Loucy (cell line): ENCODE data around the gene ZNF592.

Source experiments
- H2AFZ ChIP-seq: fragments of 200-600 bp; sonication (generic); 2 replicates; pipeline ENCODE4 v1.6.0; 2016; ENCODE audit warnings: antibody characterized with exemption, mild to moderate bottlenecking, low read length, moderate library complexity
- H3F3A ChIP-seq: fragments of 200-600 bp; 2 replicates; pipeline ENCODE4 v1.6.0; 2016; ENCODE audit warnings: antibody characterized with exemption, low read depth, mild to moderate bottlenecking
- H3K27me3 ChIP-seq: fragments of 200-600 bp; sonication (generic); 2 replicates; pipeline ENCODE4 v1.6.1; 2014; ENCODE audit warnings: low read length, mild to moderate bottlenecking; ENCODE audit not compliant: insufficient read depth, poor library complexity, severe bottlenecking
- H3K36me3 ChIP-seq: fragments of 200-600 bp; sonication (generic); 2 replicates; pipeline ENCODE4 v1.6.1; 2016; ENCODE audit warnings: low read length; ENCODE audit not compliant: insufficient read depth
- H3K4me1 ChIP-seq: fragments of 200-600 bp; sonication (generic); 2 replicates; pipeline ENCODE4 v1.5.1; 2014; ENCODE audit warnings: low read length, mild to moderate bottlenecking; ENCODE audit not compliant: insufficient read depth, poor library complexity, severe bottlenecking
- H3K4me2 ChIP-seq: fragments of 200-600 bp; sonication (generic); 2 replicates; pipeline ENCODE4 v1.6.0; 2014; ENCODE audit warnings: antibody characterized with exemption, low read length, low read depth, mild to moderate bottlenecking; ENCODE audit not compliant: poor library complexity, severe bottlenecking
- H3K4me3 ChIP-seq: fragments of 200-600 bp; sonication (generic); 2 replicates; pipeline ENCODE4 v1.5.1; 2014; ENCODE audit warnings: low read length, mild to moderate bottlenecking, mixed read lengths; ENCODE audit not compliant: poor library complexity, severe bottlenecking
- H3K79me2 ChIP-seq: fragments of 200-600 bp; sonication (generic); 2 replicates; pipeline ENCODE4 v1.6.1; 2014; ENCODE audit warnings: low read length; ENCODE audit not compliant: insufficient read depth
- H3K9ac ChIP-seq: fragments of 200-600 bp; sonication (generic); 2 replicates; pipeline ENCODE4 v1.6.0; 2014; ENCODE audit warnings: mild to moderate bottlenecking, low read depth, low read length, moderate library complexity; ENCODE audit not compliant: poor library complexity, severe bottlenecking
- H3K9me2 ChIP-seq: fragments of 200-600 bp; sonication (generic); replicated peaks from 2 replicates; pipeline ENCODE4 v1.6.1; 2016; ENCODE audit warnings: low read depth, low read length, mixed read lengths
- H3K9me3 ChIP-seq: fragments of 200-600 bp; sonication (generic); 2 replicates; pipeline ENCODE4 v1.6.1; 2014; ENCODE audit warnings: mild to moderate bottlenecking, antibody characterized with exemption, low read length, low read depth; ENCODE audit not compliant: insufficient read depth
- H4K20me1 ChIP-seq: fragments of 200-600 bp; sonication (generic); 2 replicates; pipeline ENCODE4 v1.6.0; 2014; ENCODE audit warnings: antibody characterized with exemption, low read length, mild to moderate bottlenecking; ENCODE audit not compliant: insufficient read depth, poor library complexity, severe bottlenecking
- EZH2phosphoT487 ChIP-seq: fragments of 200-600 bp; IDR thresholded peaks from 2 replicates; pipeline ENCODE4 v1.6.1; 2018; ENCODE audit warnings: antibody characterized with exemption, mild to moderate bottlenecking, moderate library complexity, borderline replicate concordance
- TF ChIP-seq, protein P1 (sequence below): fragments of 200-600 bp; sonication (generic); conservative IDR thresholded peaks from 2 replicates; pipeline ENCODE4 v1.5.1; 2014; ENCODE audit warnings: mild to moderate bottlenecking, antibody characterized with exemption, low read length

ZNF592 gene

DNA sequence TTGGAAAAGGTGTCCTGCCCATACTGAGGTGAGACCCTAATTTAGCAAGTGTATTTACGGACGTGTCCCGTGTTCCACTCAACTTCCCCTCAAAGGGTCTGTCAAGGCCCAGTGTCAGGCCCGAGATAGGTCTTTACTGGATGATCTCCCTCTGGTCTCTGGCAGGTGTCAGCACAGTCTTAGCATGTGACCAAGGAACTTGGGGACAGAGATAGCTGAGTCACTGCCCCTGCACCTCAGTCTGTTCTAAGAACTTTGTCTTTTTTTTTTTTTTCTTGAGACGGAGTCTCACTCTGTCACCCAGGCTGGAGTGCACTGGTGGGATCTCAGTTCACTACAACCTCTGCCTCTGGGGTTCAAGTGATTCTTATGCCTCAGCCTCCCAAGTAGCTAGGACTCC is 36.7 kb downstream of the ZNF592 start:
- Histone ChIP-seq H3K79me2 (peaks cover 51% of the 10 kb centered on the region; the same call in 1 of the 2 replicates), H3K9me3 (no peaks in the 10 kb centered on the region), H3K9ac (no peak overlapping the region), H2AFZ (no peak overlapping the region), H3K27me3 (no peaks in the 10 kb centered on the region), H4K20me1 (peaks cover 20% of the 10 kb centered on the region), H3F3A (no peaks in the 10 kb centered on the region), H3K36me3 (peaks cover 79% of the 10 kb centered on the region; the same call in 1 of the 2 replicates), H3K4me2 (no peak overlapping the region), H3K4me1 (no peaks in the 10 kb centered on the region), H3K9me2 (no peaks in the 10 kb centered on the region), H3K4me3 (no peak overlapping the region)
- no peak for TF ChIP-seq EZH2phosphoT487
- TF ChIP-seq, protein P1, sequence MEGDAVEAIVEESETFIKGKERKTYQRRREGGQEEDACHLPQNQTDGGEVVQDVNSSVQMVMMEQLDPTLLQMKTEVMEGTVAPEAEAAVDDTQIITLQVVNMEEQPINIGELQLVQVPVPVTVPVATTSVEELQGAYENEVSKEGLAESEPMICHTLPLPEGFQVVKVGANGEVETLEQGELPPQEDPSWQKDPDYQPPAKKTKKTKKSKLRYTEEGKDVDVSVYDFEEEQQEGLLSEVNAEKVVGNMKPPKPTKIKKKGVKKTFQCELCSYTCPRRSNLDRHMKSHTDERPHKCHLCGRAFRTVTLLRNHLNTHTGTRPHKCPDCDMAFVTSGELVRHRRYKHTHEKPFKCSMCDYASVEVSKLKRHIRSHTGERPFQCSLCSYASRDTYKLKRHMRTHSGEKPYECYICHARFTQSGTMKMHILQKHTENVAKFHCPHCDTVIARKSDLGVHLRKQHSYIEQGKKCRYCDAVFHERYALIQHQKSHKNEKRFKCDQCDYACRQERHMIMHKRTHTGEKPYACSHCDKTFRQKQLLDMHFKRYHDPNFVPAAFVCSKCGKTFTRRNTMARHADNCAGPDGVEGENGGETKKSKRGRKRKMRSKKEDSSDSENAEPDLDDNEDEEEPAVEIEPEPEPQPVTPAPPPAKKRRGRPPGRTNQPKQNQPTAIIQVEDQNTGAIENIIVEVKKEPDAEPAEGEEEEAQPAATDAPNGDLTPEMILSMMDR: no peak

DNA sequence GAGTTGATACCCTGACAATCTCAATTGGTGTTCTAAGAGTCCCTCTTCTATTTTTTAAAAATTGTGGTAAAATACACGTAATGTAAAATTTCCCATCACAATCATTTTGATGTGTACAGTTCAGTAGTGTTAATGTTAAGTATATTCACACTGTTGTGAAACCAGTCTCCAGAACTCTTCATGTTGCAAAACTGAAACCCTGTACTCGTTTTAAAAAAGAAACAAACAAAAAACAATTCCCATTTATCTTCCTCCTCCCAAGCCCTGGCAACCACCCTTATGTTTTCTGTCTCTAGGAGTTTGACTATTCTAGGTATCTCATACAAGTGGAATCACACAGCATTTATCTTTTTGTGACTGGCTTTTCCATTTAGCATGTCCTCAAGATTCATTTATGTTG is 40.1 kb downstream of the ZNF592 start:
- no peaks in the 10 kb centered on the region for H3K9me3 ChIP-seq
- no peaks in the 10 kb centered on the region for H3K27me3 ChIP-seq
- no peaks in the 10 kb centered on the region for H3F3A ChIP-seq
- peaks cover 44% of the 10 kb centered on the region; the same call in 1 of the 2 replicates for H3K79me2 ChIP-seq
- no peaks in the 10 kb centered on the region for H3K4me1 ChIP-seq
- TF ChIP-seq, protein P1: no peak
- no peak for TF ChIP-seq EZH2phosphoT487
- H3K36me3 ChIP-seq: peaks cover 84% of the 10 kb centered on the region
- no peak overlapping the region for H3K9ac ChIP-seq
- no peak overlapping the region for H3K4me3 ChIP-seq
- H4K20me1 ChIP-seq: peaks cover 16% of the 10 kb centered on the region
- no peaks in the 10 kb centered on the region for H3K9me2 ChIP-seq
- H2AFZ ChIP-seq: no peak overlapping the region
- no peak overlapping the region for H3K4me2 ChIP-seq

DNA sequence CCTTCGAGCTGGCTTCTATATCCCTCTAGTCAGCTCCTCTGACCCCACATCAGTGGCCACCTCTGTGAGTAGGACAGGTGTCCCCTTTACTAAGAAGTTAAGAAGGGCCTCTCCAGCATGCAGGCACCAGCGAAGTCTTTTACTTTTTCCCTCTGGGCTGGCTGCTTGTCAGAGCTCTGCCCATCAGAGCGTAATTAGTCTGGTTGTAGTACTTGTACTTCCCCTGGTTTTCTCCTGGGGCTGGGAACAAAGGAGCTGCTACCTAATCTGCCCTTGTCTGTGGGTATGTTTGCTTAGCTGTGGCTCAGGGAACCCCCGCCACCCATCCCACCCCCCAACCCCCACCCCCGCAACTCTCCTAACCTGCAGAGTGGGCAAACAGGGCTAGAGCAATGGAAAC is 41.4 kb downstream of the ZNF592 start:
- H3K79me2 ChIP-seq: peaks cover 43% of the 10 kb centered on the region; the same call in 1 of the 2 replicates
- no peaks in the 10 kb centered on the region for H3K4me1 ChIP-seq
- no peak for TF ChIP-seq EZH2phosphoT487
- TF ChIP-seq, protein P1: no peak
- no peak overlapping the region for H3K4me2 ChIP-seq
- H3K36me3 ChIP-seq: peaks cover 80% of the 10 kb centered on the region
- H3K9me3 ChIP-seq: no peaks in the 10 kb centered on the region
- peaks cover 19% of the 10 kb centered on the region for H4K20me1 ChIP-seq
- no peaks in the 10 kb centered on the region for H3K27me3 ChIP-seq
- no peak overlapping the region for H3K4me3 ChIP-seq
- H3F3A ChIP-seq: no peaks in the 10 kb centered on the region
- no peaks in the 10 kb centered on the region for H3K9me2 ChIP-seq
- no peak overlapping the region for H2AFZ ChIP-seq
- H3K9ac ChIP-seq: no peak overlapping the region
